GM12891 (cell line): ENCODE results near the gene SLC38A3.

Experiments used
- PAX5 ChIP-seq: IDR thresholded peaks from 2 replicates; pipeline ENCODE4 v1.6.1; 2011; ENCODE audit warnings: low read length, moderate library complexity, mild to moderate bottlenecking; ENCODE audit not compliant: insufficient read depth, severe bottlenecking
- POLR2A ChIP-seq: IDR thresholded peaks from 2 replicates; pipeline ENCODE4 v1.6.1; 2011; ENCODE audit warnings: low read depth, low read length, control low read depth
- POLR2AphosphoS5 ChIP-seq: IDR thresholded peaks from 2 replicates; pipeline ENCODE4 v1.6.1; 2011; ENCODE audit warnings: low read depth, low read length, control low read depth
- POU2F2 ChIP-seq: IDR thresholded peaks from 2 replicates; pipeline ENCODE4 v1.6.1; 2011; ENCODE audit warnings: low read depth, mild to moderate bottlenecking, control low read depth, low read length, moderate library complexity
- SPI1 ChIP-seq: IDR thresholded peaks from 2 replicates; pipeline ENCODE4 v1.6.1; 2011; ENCODE audit warnings: low read depth, low read length, control low read depth
- TAF1 ChIP-seq: IDR thresholded peaks from 2 replicates; pipeline ENCODE4 v1.6.1; 2011; ENCODE audit warnings: low read depth, low read length, control low read depth

DNA sequence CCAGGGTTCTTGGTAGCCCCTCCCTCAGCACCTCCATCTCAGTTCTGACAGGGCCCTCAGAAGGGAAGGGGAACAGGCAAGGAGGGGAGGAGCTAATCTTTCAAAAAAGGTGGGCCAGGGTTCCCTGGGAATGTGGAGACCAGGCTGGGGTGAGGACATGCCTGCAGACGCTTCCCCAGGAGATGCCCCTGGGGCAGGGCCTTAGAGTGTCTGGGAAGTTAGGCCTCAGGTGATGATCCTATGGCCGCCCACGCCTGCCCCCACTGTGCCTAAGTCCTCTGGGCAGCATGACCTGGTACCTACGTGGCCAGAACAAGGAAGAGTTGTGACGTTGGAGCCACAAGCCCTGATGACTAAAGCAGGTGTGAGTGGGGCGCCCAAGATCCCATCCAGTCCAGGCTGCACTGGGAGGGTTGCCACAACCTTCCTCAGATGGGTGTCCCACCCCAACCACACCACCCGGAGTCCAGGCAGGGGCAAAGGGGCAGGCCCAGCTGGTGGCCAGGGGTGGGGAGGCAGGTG lies 60.0 kb downstream of the SLC38A3 start:
- no peak for TF ChIP-seq TAF1
- no peak for TF ChIP-seq POLR2AphosphoS5
- TF ChIP-seq POLR2A: no peak
- no peak for TF ChIP-seq POU2F2
- TF ChIP-seq PAX5: no peak
- TF ChIP-seq SPI1: no peak
